ENCODE results near the gene PRPF19. TPM values are rescaled to one million over a fixed set of nuclear protein-coding genes. Genes with fewer than 3 reads are reported as not detected.

The PRPF19 gene
- total RNA-seq, 1 donor from 2014 or later = 59.8 TPM

DNA sequence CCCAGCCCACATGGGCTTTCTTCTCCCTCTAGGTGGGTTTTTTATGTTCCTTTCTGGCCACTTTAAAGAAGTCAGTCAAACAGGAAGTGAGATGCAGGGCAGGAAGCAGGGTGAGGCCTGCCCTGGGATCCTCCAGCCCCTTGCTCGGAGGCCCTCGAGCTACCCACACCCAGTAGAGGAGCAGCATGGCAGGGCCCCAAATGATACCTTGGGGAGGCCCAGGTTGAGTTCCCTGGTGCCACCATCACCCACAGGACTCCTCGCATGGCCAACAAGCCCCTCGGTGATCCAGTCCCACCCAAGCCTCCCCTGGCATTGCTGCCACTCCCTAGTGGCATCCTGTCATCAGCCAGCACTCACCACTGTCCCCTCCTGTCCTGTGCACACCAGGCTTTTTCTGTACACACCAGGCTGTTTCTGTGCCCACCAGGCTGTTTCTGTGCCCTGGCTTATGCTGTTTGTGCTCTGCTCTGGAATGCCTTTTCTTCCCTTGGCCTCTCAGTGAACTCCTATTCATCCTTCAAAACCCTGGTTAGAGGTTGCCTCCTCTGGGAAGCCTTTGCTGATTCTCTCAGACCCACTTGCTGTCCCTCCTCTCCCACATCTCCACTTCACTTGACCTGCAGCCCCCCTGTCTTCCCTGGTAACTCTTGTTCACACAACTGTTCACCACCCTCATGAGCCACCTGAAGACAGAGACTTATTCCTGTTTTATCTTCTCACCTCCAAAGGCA, 47.5 kb downstream of the PRPF19 start:
- ATAC-seq = no peak
- no peak overlapping the region for H3K4me3 ChIP-seq
- H3K4me1 ChIP-seq = no peaks in the 10 kb centered on the region
- H3K36me3 ChIP-seq = no peaks in the 10 kb centered on the region
- DNase-seq = no peak
- TF ChIP-seq, protein P1, sequence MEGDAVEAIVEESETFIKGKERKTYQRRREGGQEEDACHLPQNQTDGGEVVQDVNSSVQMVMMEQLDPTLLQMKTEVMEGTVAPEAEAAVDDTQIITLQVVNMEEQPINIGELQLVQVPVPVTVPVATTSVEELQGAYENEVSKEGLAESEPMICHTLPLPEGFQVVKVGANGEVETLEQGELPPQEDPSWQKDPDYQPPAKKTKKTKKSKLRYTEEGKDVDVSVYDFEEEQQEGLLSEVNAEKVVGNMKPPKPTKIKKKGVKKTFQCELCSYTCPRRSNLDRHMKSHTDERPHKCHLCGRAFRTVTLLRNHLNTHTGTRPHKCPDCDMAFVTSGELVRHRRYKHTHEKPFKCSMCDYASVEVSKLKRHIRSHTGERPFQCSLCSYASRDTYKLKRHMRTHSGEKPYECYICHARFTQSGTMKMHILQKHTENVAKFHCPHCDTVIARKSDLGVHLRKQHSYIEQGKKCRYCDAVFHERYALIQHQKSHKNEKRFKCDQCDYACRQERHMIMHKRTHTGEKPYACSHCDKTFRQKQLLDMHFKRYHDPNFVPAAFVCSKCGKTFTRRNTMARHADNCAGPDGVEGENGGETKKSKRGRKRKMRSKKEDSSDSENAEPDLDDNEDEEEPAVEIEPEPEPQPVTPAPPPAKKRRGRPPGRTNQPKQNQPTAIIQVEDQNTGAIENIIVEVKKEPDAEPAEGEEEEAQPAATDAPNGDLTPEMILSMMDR (IDR thresholded peaks at IDR 0.05) = no peak
- no peaks in the 10 kb centered on the region for H3K9me3 ChIP-seq
- intact Hi-C loops (cut with DNase I) = no loop called here
- H3K27me3 ChIP-seq = no peaks in the 10 kb centered on the region
- H3K27ac ChIP-seq = no peak overlapping the region

DNA sequence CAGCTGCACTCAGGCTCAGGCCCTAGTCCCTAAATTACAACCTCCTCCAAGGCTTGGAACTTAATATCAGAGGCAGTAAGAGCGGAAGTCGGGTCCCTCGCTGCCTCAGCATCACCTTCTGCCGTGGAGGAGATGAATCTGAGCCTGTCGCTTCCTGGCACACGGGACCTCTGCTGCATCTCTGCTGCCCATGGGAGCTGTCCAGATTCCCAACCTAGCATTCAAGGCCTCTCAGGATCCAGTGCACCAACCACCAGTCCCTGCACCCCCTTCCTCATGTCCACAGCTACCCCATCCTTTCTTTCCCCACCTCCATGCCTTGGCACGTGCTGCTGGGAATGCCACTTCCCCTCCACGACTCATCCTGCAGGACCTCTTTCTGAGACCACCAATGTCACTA, 48.1 kb downstream of the PRPF19 start:
- DNase-seq = no peak
- Histone ChIP-seq H3K27me3 (no peaks in the 10 kb centered on the region), H3K4me3 (no peak overlapping the region), H3K9me3 (no peaks in the 10 kb centered on the region), H3K36me3 (no peaks in the 10 kb centered on the region), H3K27ac (no peak overlapping the region), H3K4me1 (no peaks in the 10 kb centered on the region)
- intact Hi-C loops (cut with DNase I) = no loop called here
- ATAC-seq = no peak
- TF ChIP-seq, protein P1 (IDR thresholded peaks at IDR 0.05) = no peak

DNA sequence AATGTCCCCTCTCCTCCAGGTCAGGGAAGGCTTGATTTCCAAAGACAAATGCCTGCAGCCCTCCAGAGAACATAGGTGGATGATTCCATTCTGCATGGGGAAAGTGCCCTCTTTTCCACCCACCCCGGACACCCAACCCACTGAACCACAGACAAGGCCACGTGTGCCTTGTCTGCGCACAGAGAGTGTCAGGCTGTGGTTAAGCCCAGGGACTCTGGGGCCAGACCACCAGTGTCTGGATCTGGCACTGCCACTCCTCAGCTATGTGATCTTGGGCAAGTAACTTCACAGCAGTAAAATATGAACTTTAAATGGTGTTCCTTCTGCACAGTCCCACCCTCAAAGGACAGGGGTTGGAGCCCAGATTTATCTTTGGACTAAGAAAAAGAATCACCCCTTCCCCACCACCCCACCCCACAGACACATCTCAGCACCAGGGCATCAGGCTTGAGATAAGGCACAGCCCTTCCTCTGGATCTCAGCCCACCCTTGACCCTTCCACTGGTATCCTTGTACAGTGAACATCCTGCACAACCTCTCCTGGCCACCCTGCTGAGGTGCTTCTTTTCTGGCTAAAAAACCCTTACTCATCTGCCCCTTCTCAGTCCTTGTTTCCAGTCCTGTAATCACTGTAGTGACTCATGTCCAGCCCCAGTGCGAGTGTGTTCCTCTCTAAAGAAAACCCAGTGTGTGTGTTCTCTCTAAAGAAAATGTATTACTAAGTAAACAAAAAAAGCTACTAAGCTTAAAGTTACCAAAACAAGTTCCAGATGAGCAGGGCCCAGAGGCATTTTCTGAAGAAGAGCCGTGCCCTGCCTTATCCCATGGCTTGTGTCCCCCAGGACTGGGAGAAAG, 48.8 kb downstream of the PRPF19 start:
- Histone ChIP-seq H3K4me3 (no peak overlapping the region), H3K36me3 (no peaks in the 10 kb centered on the region), H3K9me3 (no peaks in the 10 kb centered on the region), H3K27me3 (no peaks in the 10 kb centered on the region), H3K27ac (no peak overlapping the region), H3K4me1 (no peaks in the 10 kb centered on the region)
- TF ChIP-seq, protein P1 (IDR thresholded peaks at IDR 0.05) = no peak
- no peak for ATAC-seq
- intact Hi-C loops (cut with DNase I) = no loop called here
- DNase-seq = no peak

DNA sequence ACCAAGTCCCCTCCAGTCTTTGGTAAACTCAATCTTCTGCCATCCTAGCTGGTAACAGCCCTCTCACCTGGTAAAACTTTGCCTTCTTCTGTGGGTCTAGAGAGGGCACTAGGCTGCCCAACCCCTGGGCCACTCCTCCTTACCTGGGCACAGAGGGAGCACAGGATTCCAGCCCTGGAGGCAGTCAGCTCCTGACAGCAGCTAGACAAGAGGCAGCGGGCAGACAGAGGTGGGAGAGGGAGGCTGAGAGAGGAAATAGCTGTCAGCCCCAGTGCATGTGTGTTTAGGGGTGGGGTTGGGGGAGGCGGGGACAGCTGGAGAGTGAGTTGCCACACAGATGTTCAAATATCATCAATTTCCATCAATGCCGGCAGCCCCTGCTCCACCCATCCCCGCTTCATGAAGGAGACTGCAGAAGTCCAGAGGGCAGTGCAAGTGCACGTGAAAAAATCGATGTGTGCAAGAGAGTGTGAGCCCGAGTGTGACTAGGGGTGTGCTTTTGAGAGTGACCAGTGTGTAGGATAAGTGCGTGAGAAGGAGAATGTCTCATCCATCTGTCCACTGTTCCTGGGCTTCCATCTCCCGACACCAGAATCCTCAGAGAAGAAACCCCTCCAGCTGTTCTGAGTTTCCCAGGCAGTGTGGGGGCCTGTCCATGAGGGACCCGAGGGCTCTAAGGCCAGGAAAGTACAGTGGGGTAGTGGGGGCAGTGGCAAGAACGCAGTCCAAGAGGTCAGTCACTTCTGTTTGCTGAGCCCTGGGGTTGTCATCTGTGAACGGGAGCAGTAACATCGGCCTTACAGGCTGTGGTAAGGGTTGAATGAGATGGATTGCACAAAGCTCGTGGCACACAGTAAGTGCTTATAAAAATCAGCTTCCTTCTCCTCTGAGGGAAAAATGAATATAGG, 50.4 kb downstream of the PRPF19 start, which contains the start of gene PTGDR2:
Gene PTGDR2 (minus strand): TSS at position 225 of the 908 bp plus-strand sequence. CDS start 2,228 bp downstream, outside the sequence.
- TF ChIP-seq, protein P1 (IDR thresholded peaks at IDR 0.05) = no peak
- H3K4me1 ChIP-seq = no peaks in the 10 kb centered on the region
- no peak for DNase-seq

More for the DNA sequence above, 50.4 kb downstream of the PRPF19 start, which contains the start of gene PTGDR2:
- no peak within 1 kb of the TSS for H3K27ac ChIP-seq
- peaks cover 9% of the 10 kb centered on the region for H3K36me3 ChIP-seq
- H3K27me3 ChIP-seq = no peaks in the 10 kb centered on the region
- ATAC-seq = no peak
- no peaks in the 10 kb centered on the region for H3K9me3 ChIP-seq
- intact Hi-C loops (cut with DNase I) = no loop called here
- no peak within 1 kb of the TSS for H3K4me3 ChIP-seq
